ENCODE data around the gene PDXK. TPM values are rescaled to one million over a fixed set of nuclear protein-coding genes. Genes with fewer than 3 reads are reported as not detected.

The PDXK gene
- total RNA-seq, 4 donors from 2014 or later, result 15.9 to 89.8 (median 49.8) TPM

DNA sequence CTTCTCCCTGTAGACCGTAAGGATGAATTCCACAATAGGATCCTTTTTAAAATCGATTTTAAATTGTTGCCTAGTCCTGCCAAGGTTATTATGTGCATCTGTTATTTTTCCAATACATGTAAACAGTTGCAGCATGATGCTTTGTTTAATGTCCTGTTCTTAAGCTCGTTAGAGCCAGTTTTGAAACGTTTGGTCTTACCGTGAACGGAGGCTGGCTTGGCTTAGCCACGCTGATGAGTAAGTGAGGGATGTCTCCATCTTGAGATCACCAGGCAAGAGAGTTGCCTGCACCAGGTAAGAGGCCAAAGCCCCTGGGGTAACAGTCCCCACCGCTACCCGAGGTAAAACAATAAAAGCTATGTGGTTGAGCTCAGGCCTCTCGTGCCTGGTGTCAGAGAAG lies 39.9 kb downstream of the PDXK start:
- Histone ChIP-seq H3K9me3 (no peaks in the 10 kb centered on the region), H3K4me3 (peak overlapping the region in 1 of 2 donors; percentile 20), H3K4me1 (peaks cover 3 to 8% of the 10 kb centered on the region in 2 donors), H3K27ac (peak overlapping the region; percentile 74 to 80), H3K27me3 (no peaks in the 10 kb centered on the region), H3K36me3 (no peaks in the 10 kb centered on the region)
- TF ChIP-seq, protein P1, sequence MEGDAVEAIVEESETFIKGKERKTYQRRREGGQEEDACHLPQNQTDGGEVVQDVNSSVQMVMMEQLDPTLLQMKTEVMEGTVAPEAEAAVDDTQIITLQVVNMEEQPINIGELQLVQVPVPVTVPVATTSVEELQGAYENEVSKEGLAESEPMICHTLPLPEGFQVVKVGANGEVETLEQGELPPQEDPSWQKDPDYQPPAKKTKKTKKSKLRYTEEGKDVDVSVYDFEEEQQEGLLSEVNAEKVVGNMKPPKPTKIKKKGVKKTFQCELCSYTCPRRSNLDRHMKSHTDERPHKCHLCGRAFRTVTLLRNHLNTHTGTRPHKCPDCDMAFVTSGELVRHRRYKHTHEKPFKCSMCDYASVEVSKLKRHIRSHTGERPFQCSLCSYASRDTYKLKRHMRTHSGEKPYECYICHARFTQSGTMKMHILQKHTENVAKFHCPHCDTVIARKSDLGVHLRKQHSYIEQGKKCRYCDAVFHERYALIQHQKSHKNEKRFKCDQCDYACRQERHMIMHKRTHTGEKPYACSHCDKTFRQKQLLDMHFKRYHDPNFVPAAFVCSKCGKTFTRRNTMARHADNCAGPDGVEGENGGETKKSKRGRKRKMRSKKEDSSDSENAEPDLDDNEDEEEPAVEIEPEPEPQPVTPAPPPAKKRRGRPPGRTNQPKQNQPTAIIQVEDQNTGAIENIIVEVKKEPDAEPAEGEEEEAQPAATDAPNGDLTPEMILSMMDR (IDR thresholded peaks at IDR 0.05), result no peak
- TF ChIP-seq POLR2A (IDR thresholded peaks at IDR 0.05), result no peak
- intact Hi-C loops (cut with DNase I; ENCODE audit: low total_unique reads), result no loop called here
- no peak for DNase-seq

- intact Hi-C loops (cut with DNase I; ENCODE audit: low total_unique reads), result no loop called here
- peaks cover 3 to 8% of the 10 kb centered on the region in 2 donors for H3K4me1 ChIP-seq
- H3K27me3 ChIP-seq, result no peaks in the 10 kb centered on the region
- no peak overlapping the region for H3K4me3 ChIP-seq
- DNase-seq, result no peak
- peak overlapping the region; percentile 74 to 80 for H3K27ac ChIP-seq
- no peaks in the 10 kb centered on the region for H3K9me3 ChIP-seq
- H3K36me3 ChIP-seq, result no peaks in the 10 kb centered on the region
- TF ChIP-seq, protein P1 (IDR thresholded peaks at IDR 0.05), result no peak
- no peak for TF ChIP-seq POLR2A (IDR thresholded peaks at IDR 0.05)
Measured at GRCh38 chr21:43759651-43760050, 40.7 kb downstream of the PDXK start.

DNA sequence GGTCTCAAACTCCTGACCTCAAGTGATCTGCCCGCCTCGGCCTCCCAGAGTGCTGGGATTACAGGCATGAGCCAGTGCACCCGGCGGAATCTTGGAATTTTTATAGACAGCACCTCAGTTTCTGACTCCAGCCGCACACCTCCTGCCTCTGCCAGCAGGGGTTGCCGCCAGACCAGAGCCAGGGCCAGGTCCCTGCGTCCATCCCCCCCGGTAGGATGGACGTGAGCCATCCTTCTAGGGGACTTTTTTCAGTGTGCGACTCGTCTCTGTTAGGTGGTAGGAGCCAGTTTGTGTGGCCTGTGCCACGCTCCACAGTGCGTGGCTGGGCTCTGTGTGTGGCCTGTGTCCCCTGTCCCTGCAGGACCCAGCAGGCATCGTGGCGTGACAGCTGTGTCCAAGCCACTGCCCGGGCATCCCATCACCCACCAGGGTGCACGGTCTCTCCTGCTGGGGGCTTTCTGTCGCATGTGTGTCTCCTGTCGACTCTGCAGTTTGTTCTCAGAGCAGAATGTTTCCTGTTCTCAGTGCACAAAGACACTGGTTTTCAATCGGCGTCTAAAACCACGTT lies 41.5 kb downstream of the PDXK start:
- no peak for DNase-seq
- H3K27me3 ChIP-seq, result no peaks in the 10 kb centered on the region
- intact Hi-C loops (cut with DNase I; ENCODE audit: low total_unique reads), result no loop called here
- H3K36me3 ChIP-seq, result no peaks in the 10 kb centered on the region
- H3K9me3 ChIP-seq, result no peaks in the 10 kb centered on the region
- peaks cover 3 to 8% of the 10 kb centered on the region in 2 donors for H3K4me1 ChIP-seq
- H3K27ac ChIP-seq, result no peak overlapping the region
- H3K4me3 ChIP-seq, result no peak overlapping the region
- TF ChIP-seq POLR2A (IDR thresholded peaks at IDR 0.05), result no peak
- TF ChIP-seq, protein P1 (IDR thresholded peaks at IDR 0.05), result no peak

DNA sequence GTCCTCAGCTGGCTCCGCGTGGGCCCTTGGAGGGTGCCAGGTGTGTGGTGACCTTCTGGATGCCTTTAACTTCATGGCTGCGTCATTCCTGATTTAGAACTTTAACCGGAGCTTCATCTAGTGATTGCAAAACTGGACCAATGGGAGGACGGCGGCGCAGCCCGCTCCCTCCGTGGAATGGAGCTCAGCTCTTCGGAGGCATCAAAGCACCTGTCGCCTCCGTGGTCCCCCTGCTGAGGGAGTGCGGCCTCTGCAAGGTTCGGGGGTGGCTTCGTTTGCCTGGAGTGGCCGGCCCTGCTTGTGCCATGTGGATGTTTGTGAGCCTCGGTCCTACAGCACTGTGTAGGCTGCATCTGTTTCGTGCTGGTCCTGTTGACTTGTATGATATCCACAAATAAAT lies 43.0 kb downstream of the PDXK start:
- H3K27me3 ChIP-seq, result no peaks in the 10 kb centered on the region
- no peak overlapping the region for H3K4me3 ChIP-seq
- no peak for DNase-seq
- H3K9me3 ChIP-seq, result no peaks in the 10 kb centered on the region
- H3K27ac ChIP-seq, result no peak overlapping the region
- H3K4me1 ChIP-seq, result peaks cover 3 to 8% of the 10 kb centered on the region in 2 donors
- TF ChIP-seq POLR2A (IDR thresholded peaks at IDR 0.05), result no peak
- TF ChIP-seq, protein P1 (IDR thresholded peaks at IDR 0.05), result no peak
- intact Hi-C loops (cut with DNase I; ENCODE audit: low total_unique reads), result no loop called here
- H3K36me3 ChIP-seq, result no peaks in the 10 kb centered on the region

- no peak for DNase-seq
- Histone ChIP-seq H3K9me3 (no peaks in the 10 kb centered on the region), H3K4me3 (no peak overlapping the region), H3K27ac (no peak overlapping the region), H3K4me1 (peaks cover 2 to 6% of the 10 kb centered on the region in 2 donors), H3K36me3 (no peaks in the 10 kb centered on the region), H3K27me3 (no peaks in the 10 kb centered on the region)
- TF ChIP-seq, protein P1 (IDR thresholded peaks at IDR 0.05), result no peak
- no peak for TF ChIP-seq POLR2A (IDR thresholded peaks at IDR 0.05)
- intact Hi-C loops (cut with DNase I; ENCODE audit: low total_unique reads), result no loop called here
Measured at GRCh38 chr21:43762303-43763128, 43.6 kb downstream of the PDXK start.

Data from uterus (tissue), 4 donors.